ENCODE data around the gene NOS1AP. TPM values are rescaled to one million over a fixed set of nuclear protein-coding genes. Genes with fewer than 3 reads are reported as not detected.

Gene NOS1AP
- total RNA-seq, 1 donor from 2014 or later = under 0.01 TPM

DNA sequence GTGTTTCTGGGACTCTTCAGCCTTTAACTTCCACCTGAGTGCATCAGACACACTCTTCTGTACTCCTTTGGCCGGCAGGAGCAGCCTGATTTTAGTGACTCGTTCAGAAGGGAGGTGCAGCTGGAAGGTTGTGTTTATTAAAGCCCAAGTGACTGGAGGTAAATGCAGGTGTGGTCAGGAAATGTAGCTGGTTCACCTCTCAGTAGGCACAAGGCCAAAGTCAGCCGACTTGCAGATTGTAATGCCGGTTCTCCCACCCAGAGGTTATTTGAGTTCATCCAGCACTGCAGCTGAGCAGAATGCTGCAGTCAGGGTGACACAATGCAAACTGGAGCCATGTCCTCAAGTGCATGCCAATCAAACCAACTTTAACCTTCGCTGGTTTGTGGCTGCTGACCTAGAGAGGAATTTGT is 215.7 kb downstream of the NOS1AP start:
- H3K36me3 ChIP-seq (ENCODE audit: control insufficient read depth in 3 of 3, insufficient read depth in 3 of 3, low read length in 3 of 3) = no peaks in the 10 kb centered on the region
- H3K4me3 ChIP-seq (ENCODE audit: low read length in 3 of 3) = no peak overlapping the region
- H3K9me3 ChIP-seq (ENCODE audit: control insufficient read depth in 3 of 3, low read length in 3 of 3) = no peaks in the 10 kb centered on the region
- no peak overlapping the region for H3K27ac ChIP-seq (ENCODE audit: low read depth, low read length)
- H3K9ac ChIP-seq (ENCODE audit: low read depth in 1 of 3, low read length in 3 of 3) = no peak overlapping the region
- H3K27me3 ChIP-seq (ENCODE audit: control insufficient read depth in 3 of 3, insufficient read depth in 3 of 3, low read length in 3 of 3) = peaks cover 0 to 3% (median 0%) of the 10 kb centered on the region in 3 donors
- H3K4me1 ChIP-seq (ENCODE audit: control insufficient read depth in 3 of 3, insufficient read depth in 3 of 3, low read length in 3 of 3) = peaks cover 9 to 19% (median 9%) of the 10 kb centered on the region in 3 donors

DNA sequence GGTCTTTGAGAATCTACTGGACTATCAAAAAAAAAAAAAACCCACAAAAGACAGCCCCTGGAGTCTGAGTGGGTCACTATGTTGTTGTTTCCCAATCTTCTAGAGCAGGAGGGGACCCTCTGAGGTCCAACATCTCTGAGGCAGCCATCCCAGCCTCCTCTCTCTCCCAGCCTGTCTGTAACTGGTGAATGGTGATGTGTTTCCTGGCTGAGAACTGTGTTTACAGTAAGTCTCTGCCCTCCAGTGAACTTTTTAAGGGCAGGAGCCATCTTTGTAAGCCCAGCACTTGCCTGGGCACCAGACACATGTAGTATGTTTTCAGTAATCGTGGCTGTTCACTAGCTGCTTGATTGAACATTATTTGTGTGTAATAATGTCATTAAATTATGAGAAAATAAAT is 221.5 kb downstream of the NOS1AP start:
- H3K36me3 ChIP-seq (ENCODE audit: control insufficient read depth in 3 of 3, insufficient read depth in 3 of 3, low read length in 3 of 3) = no peaks in the 10 kb centered on the region
- no peaks in the 10 kb centered on the region for H3K9me3 ChIP-seq (ENCODE audit: control insufficient read depth in 3 of 3, low read length in 3 of 3)
- no peak overlapping the region for H3K27ac ChIP-seq (ENCODE audit: low read depth, low read length)
- no peak overlapping the region for H3K9ac ChIP-seq (ENCODE audit: low read depth in 1 of 3, low read length in 3 of 3)
- H3K4me3 ChIP-seq (ENCODE audit: low read length in 3 of 3) = no peak overlapping the region
- H3K4me1 ChIP-seq (ENCODE audit: control insufficient read depth in 3 of 3, insufficient read depth in 3 of 3, low read length in 3 of 3) = no peaks in the 10 kb centered on the region
- H3K27me3 ChIP-seq (ENCODE audit: control insufficient read depth in 3 of 3, insufficient read depth in 3 of 3, low read length in 3 of 3) = no peaks in the 10 kb centered on the region

DNA sequence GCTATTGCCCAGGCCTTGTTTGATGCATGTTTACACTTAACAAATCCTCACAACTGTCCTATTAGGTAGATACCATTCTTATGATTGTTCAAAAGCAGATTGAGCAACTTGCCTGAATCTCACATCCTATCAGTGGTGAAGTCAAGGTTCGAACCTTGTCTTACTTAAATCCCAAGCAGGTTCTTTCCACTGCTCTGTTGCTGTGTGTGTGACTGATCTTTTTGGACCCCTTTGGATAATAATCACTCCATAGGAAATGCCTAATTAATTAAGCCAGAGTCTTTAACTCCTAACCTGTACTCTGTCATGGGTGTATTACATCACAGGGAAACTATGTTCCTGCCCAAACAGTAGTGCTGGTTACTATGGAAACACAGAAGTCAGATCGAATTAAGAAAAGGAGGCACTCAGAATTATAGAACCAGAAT is 222.9 kb downstream of the NOS1AP start:
- no peak overlapping the region for H3K27ac ChIP-seq (ENCODE audit: low read depth, low read length)

DNA sequence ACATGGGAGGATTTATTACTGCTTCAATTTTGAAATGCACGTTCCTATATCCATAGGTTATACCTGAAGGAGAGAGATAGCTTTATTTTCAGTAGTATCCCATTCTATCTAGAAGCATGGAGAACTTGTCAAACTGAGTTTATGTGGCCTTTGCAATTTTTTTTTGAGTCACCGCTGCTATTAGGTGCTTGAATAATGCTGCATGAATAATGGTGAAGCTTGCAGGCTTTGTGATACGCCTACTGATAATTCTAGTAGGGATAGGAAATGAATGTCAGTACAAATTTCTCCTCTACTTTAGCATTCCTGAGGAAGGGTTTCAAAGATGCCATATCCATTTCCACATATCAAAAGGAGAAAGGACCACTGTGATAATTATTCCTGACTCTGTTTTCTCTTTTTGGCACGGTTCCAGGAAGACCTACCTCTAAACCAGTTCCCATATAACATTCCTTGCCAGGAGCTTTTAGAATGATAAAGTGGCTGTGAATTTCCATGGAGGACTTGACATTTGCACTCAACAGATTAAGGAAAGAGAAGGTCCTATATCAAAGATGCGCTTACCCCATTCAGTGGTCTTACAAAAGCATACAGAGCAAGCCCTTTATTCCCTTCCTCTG is 223.7 kb downstream of the NOS1AP start:
- H3K27ac ChIP-seq (ENCODE audit: low read depth, low read length) = no peak overlapping the region
- no peak overlapping the region for H3K4me3 ChIP-seq (ENCODE audit: low read length in 3 of 3)
- no peaks in the 10 kb centered on the region for H3K9me3 ChIP-seq (ENCODE audit: control insufficient read depth in 3 of 3, low read length in 3 of 3)
- no peaks in the 10 kb centered on the region for H3K36me3 ChIP-seq (ENCODE audit: control insufficient read depth in 3 of 3, insufficient read depth in 3 of 3, low read length in 3 of 3)
- H3K9ac ChIP-seq (ENCODE audit: low read depth in 1 of 3, low read length in 3 of 3) = no peak overlapping the region
- H3K27me3 ChIP-seq (ENCODE audit: control insufficient read depth in 3 of 3, insufficient read depth in 3 of 3, low read length in 3 of 3) = peaks cover 0 to 3% (median 0%) of the 10 kb centered on the region in 3 donors
- H3K4me1 ChIP-seq (ENCODE audit: control insufficient read depth in 3 of 3, insufficient read depth in 3 of 3, low read length in 3 of 3) = no peaks in the 10 kb centered on the region

More for the DNA sequence above, 222.9 kb downstream of the NOS1AP start:
- Histone ChIP-seq H3K36me3 (ENCODE audit: control insufficient read depth in 3 of 3, insufficient read depth in 3 of 3, low read length in 3 of 3) (no peaks in the 10 kb centered on the region), H3K9me3 (ENCODE audit: control insufficient read depth in 3 of 3, low read length in 3 of 3) (no peaks in the 10 kb centered on the region), H3K4me3 (ENCODE audit: low read length in 3 of 3) (no peak overlapping the region), H3K9ac (ENCODE audit: low read depth in 1 of 3, low read length in 3 of 3) (no peak overlapping the region), H3K4me1 (ENCODE audit: control insufficient read depth in 3 of 3, insufficient read depth in 3 of 3, low read length in 3 of 3) (no peaks in the 10 kb centered on the region), H3K27me3 (ENCODE audit: control insufficient read depth in 3 of 3, insufficient read depth in 3 of 3, low read length in 3 of 3) (peaks cover 0 to 3% (median 0%) of the 10 kb centered on the region in 3 donors)

DNA sequence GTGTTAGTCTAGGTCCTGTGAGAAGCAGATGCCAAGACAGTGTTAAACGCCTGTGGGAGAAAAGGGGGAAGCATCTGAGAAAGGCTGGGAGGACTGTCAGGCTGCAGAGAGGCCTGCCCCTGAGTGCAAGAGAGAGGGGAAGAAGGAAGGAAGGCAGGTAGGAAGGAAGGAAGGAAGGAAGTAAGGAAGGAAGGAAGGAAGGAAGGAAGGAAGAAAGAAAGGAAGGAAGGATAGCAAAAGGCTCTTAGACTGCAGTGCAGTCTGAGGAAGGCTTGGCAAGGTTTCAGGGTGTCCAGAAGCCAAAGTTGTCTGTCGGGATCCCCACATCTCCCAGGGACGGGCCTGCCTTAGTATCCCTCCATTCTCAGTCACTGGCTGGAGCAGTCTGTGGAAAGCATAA is 224.5 kb downstream of the NOS1AP start:
- Histone ChIP-seq H3K9me3 (ENCODE audit: control insufficient read depth in 3 of 3, low read length in 3 of 3) (no peaks in the 10 kb centered on the region), H3K27ac (ENCODE audit: low read depth, low read length) (no peak overlapping the region), H3K9ac (ENCODE audit: low read depth in 1 of 3, low read length in 3 of 3) (no peak overlapping the region), H3K4me3 (ENCODE audit: low read length in 3 of 3) (no peak overlapping the region), H3K4me1 (ENCODE audit: control insufficient read depth in 3 of 3, insufficient read depth in 3 of 3, low read length in 3 of 3) (no peaks in the 10 kb centered on the region), H3K36me3 (ENCODE audit: control insufficient read depth in 3 of 3, insufficient read depth in 3 of 3, low read length in 3 of 3) (no peaks in the 10 kb centered on the region), H3K27me3 (ENCODE audit: control insufficient read depth in 3 of 3, insufficient read depth in 3 of 3, low read length in 3 of 3) (peaks cover 0 to 3% (median 0%) of the 10 kb centered on the region in 3 donors)

DNA sequence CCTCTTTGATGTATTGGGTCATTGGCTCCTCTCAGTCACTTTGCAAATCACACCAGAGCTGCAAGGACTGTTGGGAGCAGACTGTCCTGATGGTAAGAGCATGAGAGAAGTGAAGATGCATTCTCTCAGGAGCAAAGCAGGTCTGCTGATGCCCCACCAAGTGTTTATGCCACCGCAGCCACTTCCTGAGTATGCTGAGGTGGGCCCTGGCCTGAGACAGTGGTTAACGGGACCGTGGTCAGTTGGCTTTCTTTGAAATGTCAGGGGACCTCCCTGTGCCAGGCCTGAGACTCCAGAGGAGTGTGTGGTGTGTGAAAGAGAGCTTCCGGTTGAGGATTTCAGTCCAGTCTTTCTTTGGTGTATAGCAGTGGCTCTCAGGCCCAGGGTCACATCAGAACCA is 227.7 kb downstream of the NOS1AP start:
- Histone ChIP-seq H3K4me1 (ENCODE audit: control insufficient read depth in 3 of 3, insufficient read depth in 3 of 3, low read length in 3 of 3) (no peaks in the 10 kb centered on the region), H3K9me3 (ENCODE audit: control insufficient read depth in 3 of 3, low read length in 3 of 3) (peaks cover 0 to 2% (median 0%) of the 10 kb centered on the region in 3 donors), H3K9ac (ENCODE audit: low read depth in 1 of 3, low read length in 3 of 3) (no peak overlapping the region), H3K36me3 (ENCODE audit: control insufficient read depth in 3 of 3, insufficient read depth in 3 of 3, low read length in 3 of 3) (no peaks in the 10 kb centered on the region), H3K27me3 (ENCODE audit: control insufficient read depth in 3 of 3, insufficient read depth in 3 of 3, low read length in 3 of 3) (peaks cover 0 to 3% (median 2%) of the 10 kb centered on the region in 3 donors), H3K4me3 (ENCODE audit: low read length in 3 of 3) (no peak overlapping the region), H3K27ac (ENCODE audit: low read depth, low read length) (no peak overlapping the region)

DNA sequence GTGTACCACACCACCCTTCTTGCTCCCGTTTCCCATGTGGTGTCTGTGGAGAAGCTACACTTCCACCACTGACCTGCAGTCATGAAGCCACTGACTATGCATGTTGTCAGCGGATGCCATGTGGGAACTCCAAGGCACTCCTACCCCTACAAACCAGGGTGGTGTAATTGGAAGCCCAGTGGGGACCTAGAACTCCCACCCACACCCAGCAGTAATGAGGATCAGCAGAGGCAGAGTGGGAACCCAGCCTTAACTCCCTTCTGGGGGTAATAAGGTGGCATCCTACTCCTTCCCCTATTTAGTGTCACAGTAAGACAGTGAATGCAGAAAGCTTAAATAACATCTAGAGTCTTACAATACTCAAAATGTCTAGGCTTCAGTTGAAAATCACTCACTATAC is 228.8 kb downstream of the NOS1AP start:
- Histone ChIP-seq H3K9me3 (ENCODE audit: control insufficient read depth in 3 of 3, low read length in 3 of 3) (peaks cover 0 to 2% (median 0%) of the 10 kb centered on the region in 3 donors), H3K9ac (ENCODE audit: low read depth in 1 of 3, low read length in 3 of 3) (no peak overlapping the region), H3K4me3 (ENCODE audit: low read length in 3 of 3) (no peak overlapping the region), H3K27ac (ENCODE audit: low read depth, low read length) (no peak overlapping the region), H3K36me3 (ENCODE audit: control insufficient read depth in 3 of 3, insufficient read depth in 3 of 3, low read length in 3 of 3) (no peaks in the 10 kb centered on the region), H3K27me3 (ENCODE audit: control insufficient read depth in 3 of 3, insufficient read depth in 3 of 3, low read length in 3 of 3) (peaks cover 0 to 3% (median 2%) of the 10 kb centered on the region in 3 donors), H3K4me1 (ENCODE audit: control insufficient read depth in 3 of 3, insufficient read depth in 3 of 3, low read length in 3 of 3) (no peaks in the 10 kb centered on the region)

DNA sequence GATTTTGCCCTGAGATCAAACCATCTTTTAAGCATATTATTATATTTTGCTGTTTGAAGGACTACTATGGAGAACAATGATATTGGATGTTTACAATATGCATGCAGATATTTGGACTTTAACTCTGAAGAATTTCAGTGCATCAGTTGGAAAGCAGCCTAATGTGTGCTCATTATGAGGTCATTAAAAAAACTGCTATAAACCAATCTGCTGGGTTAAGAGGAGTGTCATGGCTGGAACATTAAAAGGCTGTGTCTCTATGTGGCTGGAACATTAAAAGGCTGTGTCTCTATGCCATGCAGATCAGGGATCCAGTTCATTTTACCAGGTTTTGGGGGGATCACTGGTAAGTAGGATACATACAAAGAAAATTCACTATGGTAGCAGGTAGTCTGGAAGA is 229.5 kb downstream of the NOS1AP start:
- no peaks in the 10 kb centered on the region for H3K36me3 ChIP-seq (ENCODE audit: control insufficient read depth in 3 of 3, insufficient read depth in 3 of 3, low read length in 3 of 3)
- H3K4me1 ChIP-seq (ENCODE audit: control insufficient read depth in 3 of 3, insufficient read depth in 3 of 3, low read length in 3 of 3) = no peaks in the 10 kb centered on the region

DNA sequence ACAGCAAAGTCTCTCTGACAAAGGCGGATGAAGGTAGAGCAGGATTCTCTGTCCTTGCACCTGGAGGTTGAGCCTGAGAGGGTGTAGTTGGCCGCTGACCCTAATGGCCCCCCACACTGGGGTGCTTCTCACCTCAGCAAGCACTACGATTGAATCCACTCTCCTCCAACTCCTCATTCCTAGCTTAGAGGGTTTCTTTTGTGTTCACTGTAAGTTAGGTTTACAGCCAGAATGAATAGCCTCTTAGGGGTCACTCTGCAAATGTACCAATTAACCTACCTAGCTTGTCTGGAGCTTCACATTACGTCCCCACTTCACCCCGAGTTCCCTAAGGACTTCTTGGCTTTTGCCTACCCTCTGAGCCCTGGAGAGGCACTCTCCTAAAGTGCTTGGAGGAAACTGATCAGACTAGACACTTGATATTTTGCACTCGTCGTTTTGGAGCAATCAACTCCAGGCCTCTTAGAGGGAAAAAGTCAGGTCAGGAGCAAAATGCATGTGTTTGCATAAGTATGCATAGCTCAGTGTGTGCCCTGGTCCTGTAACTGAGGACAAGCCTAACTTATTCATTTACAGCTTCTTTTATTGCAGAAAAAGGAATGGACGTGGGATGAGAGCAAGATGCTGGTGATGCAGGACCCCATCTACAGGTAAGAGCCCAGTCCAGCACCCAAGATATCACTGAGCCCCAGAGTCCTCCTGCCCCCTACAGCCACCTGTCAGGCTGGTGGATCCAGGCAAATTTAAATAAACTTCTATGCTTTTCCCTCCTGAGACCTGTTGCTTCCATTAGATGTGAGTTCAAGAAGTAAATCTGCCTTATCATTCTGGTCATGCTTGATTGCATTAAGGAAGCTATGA is 230.8 kb downstream of the NOS1AP start:
- Histone ChIP-seq H3K27me3 (ENCODE audit: control insufficient read depth in 3 of 3, insufficient read depth in 3 of 3, low read length in 3 of 3) (peaks cover 0 to 3% (median 2%) of the 10 kb centered on the region in 3 donors), H3K9me3 (ENCODE audit: control insufficient read depth in 3 of 3, low read length in 3 of 3) (peaks cover 0 to 2% (median 0%) of the 10 kb centered on the region in 3 donors), H3K36me3 (ENCODE audit: control insufficient read depth in 3 of 3, insufficient read depth in 3 of 3, low read length in 3 of 3) (no peaks in the 10 kb centered on the region), H3K27ac (ENCODE audit: low read depth, low read length) (no peak overlapping the region), H3K4me3 (ENCODE audit: low read length in 3 of 3) (no peak overlapping the region), H3K9ac (ENCODE audit: low read depth in 1 of 3, low read length in 3 of 3) (no peak overlapping the region), H3K4me1 (ENCODE audit: control insufficient read depth in 3 of 3, insufficient read depth in 3 of 3, low read length in 3 of 3) (no peaks in the 10 kb centered on the region)

More for the DNA sequence above, 229.5 kb downstream of the NOS1AP start:
- Histone ChIP-seq H3K27me3 (ENCODE audit: control insufficient read depth in 3 of 3, insufficient read depth in 3 of 3, low read length in 3 of 3) (peaks cover 0 to 3% (median 2%) of the 10 kb centered on the region in 3 donors), H3K9me3 (ENCODE audit: control insufficient read depth in 3 of 3, low read length in 3 of 3) (peaks cover 0 to 2% (median 0%) of the 10 kb centered on the region in 3 donors), H3K9ac (ENCODE audit: low read depth in 1 of 3, low read length in 3 of 3) (no peak overlapping the region), H3K4me3 (ENCODE audit: low read length in 3 of 3) (no peak overlapping the region), H3K27ac (ENCODE audit: low read depth, low read length) (no peak overlapping the region)

DNA sequence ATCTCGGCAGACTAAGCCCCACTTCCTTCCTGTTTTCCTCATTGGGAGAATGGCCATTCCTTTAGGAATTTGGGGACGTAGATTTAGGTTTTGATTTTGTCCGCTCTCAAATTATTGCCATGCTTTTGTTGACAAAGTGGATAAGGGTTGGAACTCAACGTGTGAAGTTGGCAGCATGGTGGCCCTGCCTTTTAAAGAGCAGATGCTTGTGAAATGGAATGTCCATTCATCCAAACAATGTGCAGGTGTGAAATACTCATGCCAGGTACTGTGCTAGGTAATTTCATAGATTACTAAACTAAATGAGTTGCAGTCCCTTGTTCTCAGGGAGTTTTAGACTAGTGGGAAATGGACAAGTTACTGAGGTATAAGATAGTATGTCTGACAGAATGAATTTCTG is 232.2 kb downstream of the NOS1AP start:
- no peaks in the 10 kb centered on the region for H3K36me3 ChIP-seq (ENCODE audit: control insufficient read depth in 3 of 3, insufficient read depth in 3 of 3, low read length in 3 of 3)

More for the DNA sequence above, 232.2 kb downstream of the NOS1AP start:
- Histone ChIP-seq H3K27me3 (ENCODE audit: control insufficient read depth in 3 of 3, insufficient read depth in 3 of 3, low read length in 3 of 3) (peaks cover 0 to 3% (median 2%) of the 10 kb centered on the region in 3 donors), H3K27ac (ENCODE audit: low read depth, low read length) (no peak overlapping the region), H3K9me3 (ENCODE audit: control insufficient read depth in 3 of 3, low read length in 3 of 3) (peaks cover 0 to 2% (median 0%) of the 10 kb centered on the region in 3 donors), H3K4me1 (ENCODE audit: control insufficient read depth in 3 of 3, insufficient read depth in 3 of 3, low read length in 3 of 3) (no peaks in the 10 kb centered on the region), H3K9ac (ENCODE audit: low read depth in 1 of 3, low read length in 3 of 3) (no peak overlapping the region), H3K4me3 (ENCODE audit: low read length in 3 of 3) (no peak overlapping the region)
